Pancreas (tissue), 10 donors: ENCODE data around the gene EXOC7. TPM values are rescaled to one million over a fixed set of nuclear protein-coding genes. Genes with fewer than 3 reads are reported as not detected.

ENCODE experiments used
- ATAC-seq, 4 donors: fragments of 200-7000 bp; cut with Tn5 transposase; one replicate each; pipeline versions ENCODE4 v1.8.0 to v1.9.1; 2020; ENCODE audit warnings: mild to moderate bottlenecking in 4 of 4, moderate library complexity in 4 of 4
- DNase-seq, 6 donors: peaks; one replicate each; pipeline ENCODE4 v3.0.0-alpha.2; 2020
- FAIRE-seq: peaks from 2 replicates; lab custom pipeline; 2012; peaks lifted over from hg19 to GRCh38; lab: Jason Lieb, UNC
- H3K27ac ChIP-seq, 4 donors: fragments of 200-600 bp; sonication (generic); 1 replicate in 3 of 4; 2 replicates in 1 of 4; pipeline versions ENCODE4 v1.5.0 to v1.8.0; 2020
- H3K27me3 ChIP-seq, 4 donors: fragments of 200-600 bp; one replicate each; pipeline ENCODE4 v1.8.0; 2021
- H3K36me3 ChIP-seq, 3 donors: fragments of 200-600 bp; sonication (generic) in 1 of 3; one replicate each; pipeline versions ENCODE4 v1.5.0 to v1.8.0; 2020 to 2021
- H3K4me1 ChIP-seq, 3 donors: fragments of 200-600 bp; one replicate each; pipeline ENCODE4 v1.8.0; 2021
- H3K4me3 ChIP-seq, 4 donors: fragments of 200-600 bp; sonication (generic) in 2 of 4; one replicate each; pipeline versions ENCODE4 v1.5.0 to v1.8.0; 2020 to 2021
- H3K9me3 ChIP-seq, 4 donors: fragments of 200-600 bp; one replicate each; pipeline ENCODE4 v1.8.0; 2021
- WGBS, 2 donors: extraction: QIAGEN DNeasy Blood & Tissue Kit; methylation state at CpG; one replicate each; pipeline ENCODE4 v1.1.7; 2013; 5-methylcytosine and 5-hydroxymethylcytosine counted together
- intact Hi-C, 3 donors: fragments of 100-400 bp; cut with DNase I; formaldehyde crosslinking; loops; one replicate each; pipeline versions ENCODE4 v1.11.1 to v1.14.2; 2022
- polyA plus RNA-seq, 2 donors: library from polyadenylated mRNA; stranded (reverse); fragments of 200-250 nt; gene quantifications; one replicate each; pipeline ENCODE4 v1.2.3, GENCODE V29; 2013
- total RNA-seq, 6 donors: library from RNA; stranded (reverse); fragmentation: NEBNext Ultra II Directional in 4 of 6; extraction: Animal tissue kit (Norgen Biotek cat#: 25700) in 4 of 6; gene quantifications; one replicate each; pipeline versions ENCODE4 v1.2.1 to v1.2.4, GENCODE V29; 2021 to 2023
- TF ChIP-seq, protein P1 (sequence below), 4 donors: fragments of 200-600 bp; sonication (generic) in 3 of 4; IDR thresholded peaks; one replicate each; pipeline versions ENCODE4 v1.5.0 to v1.8.0; 2021; ENCODE audit warnings: antibody characterized with exemption in 4 of 4
- donor health status: healthy with polysubstance abuse.
- donor health status: DM: no; HTN: no; CAD: no; lungs with moderate emphysema.
- donor health status: DM: no; HTN: no; CAD: no.
- donor health status: control.
- donor health status: control.
- donor health status: Bipolar disorder and iron deficiency.
- donor health status: DM: yes; HTN: yes; CAD: no.
- donor health status: DM: no; HTN: no; CAD: no.
- donor health status: DM: no; HTN: no; CAD: no.
- donor health status: DM: yes; HTN: yes; CAD: no.

The EXOC7 gene
- total and polyA plus RNA-seq, 8 donors: 38.4 to 103 (median 56.6) TPM

DNA sequence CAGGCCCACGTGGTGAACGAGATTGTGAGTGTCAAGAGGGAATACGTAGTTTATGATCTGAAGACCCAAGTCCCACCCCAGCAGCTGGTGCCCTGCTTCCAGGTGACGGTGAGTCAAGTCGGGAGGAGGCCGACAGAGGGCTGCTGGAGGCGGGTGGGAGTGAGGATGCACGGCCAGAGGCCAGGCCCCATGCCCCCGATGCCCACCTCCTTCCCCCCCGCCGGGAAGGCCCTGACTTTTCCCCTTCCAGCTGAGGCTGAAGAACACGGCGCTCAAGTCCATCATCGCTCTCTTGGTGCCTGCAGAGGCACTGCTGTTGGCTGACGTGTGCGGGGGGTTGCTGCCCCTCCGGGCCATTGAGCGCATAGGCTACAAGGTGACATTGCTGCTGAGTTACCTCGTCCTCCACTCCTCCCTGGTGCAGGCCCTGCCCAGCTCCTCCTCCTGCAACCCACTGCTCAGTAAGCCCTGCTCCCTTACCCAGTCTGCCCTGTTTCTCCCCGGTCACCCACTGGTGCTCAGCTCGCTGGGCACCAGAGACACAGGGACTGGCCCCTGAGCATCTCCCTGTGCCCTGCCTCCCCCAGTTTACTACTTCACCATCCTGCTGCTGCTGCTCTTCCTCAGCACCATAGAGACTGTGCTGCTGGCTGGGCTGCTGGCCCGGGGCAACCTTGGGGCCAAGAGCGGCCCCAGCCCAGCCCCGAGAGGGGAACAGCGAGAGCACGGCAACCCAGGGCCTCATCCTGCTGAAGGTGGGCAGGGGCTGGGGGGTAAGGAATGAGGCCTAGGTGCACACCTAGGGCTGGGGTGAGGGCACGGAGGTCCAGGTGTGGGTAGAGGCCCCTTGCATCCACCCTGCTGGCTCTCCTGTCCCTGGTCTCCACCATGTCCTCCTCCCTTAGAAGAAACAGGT is 22.0 kb downstream of the EXOC7 start:
- TF ChIP-seq, protein P1, sequence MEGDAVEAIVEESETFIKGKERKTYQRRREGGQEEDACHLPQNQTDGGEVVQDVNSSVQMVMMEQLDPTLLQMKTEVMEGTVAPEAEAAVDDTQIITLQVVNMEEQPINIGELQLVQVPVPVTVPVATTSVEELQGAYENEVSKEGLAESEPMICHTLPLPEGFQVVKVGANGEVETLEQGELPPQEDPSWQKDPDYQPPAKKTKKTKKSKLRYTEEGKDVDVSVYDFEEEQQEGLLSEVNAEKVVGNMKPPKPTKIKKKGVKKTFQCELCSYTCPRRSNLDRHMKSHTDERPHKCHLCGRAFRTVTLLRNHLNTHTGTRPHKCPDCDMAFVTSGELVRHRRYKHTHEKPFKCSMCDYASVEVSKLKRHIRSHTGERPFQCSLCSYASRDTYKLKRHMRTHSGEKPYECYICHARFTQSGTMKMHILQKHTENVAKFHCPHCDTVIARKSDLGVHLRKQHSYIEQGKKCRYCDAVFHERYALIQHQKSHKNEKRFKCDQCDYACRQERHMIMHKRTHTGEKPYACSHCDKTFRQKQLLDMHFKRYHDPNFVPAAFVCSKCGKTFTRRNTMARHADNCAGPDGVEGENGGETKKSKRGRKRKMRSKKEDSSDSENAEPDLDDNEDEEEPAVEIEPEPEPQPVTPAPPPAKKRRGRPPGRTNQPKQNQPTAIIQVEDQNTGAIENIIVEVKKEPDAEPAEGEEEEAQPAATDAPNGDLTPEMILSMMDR (IDR thresholded peaks at IDR 0.05): no peak
- DNase-seq (peak in 2 of 6 donors; percentile 51 to 62), FAIRE-seq (no peak)

DNA sequence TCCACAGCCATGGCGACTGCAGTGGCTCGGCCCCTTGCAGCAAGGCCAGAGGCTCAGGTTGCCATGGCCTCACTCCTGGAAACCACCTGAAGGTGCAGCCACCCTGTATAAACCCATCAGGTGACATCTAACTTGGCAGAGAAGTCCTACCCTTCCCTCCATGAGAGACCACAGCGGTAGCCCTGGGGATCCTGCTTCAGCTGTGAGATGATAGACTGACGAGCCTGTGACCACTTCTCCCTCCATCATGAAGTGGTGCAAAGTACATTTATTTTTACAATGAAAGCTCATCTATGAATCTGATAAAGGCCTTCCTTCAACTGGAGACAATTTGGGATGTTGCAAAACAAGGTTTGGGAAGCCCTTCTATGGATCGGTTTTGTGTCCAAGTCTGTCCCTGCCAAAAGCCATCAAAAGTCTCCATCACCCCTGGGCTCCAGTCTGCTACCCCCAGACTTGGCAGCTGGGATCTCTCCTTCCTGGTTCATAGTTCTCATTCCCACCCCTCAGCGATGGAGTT is 22.8 kb downstream of the EXOC7 start:
- 40 to 53% methylated on average over 6 of the region's 6 CpGs for WGBS, 2 donors
- no peak overlapping the region for H3K4me3 ChIP-seq
- H3K4me1 ChIP-seq: peaks cover 0 to 5% (median 0%) of the 10 kb centered on the region in 3 donors
- H3K36me3 ChIP-seq: peaks cover 0 to 28% (median 4%) of the 10 kb centered on the region in 3 donors
- no peaks in the 10 kb centered on the region for H3K9me3 ChIP-seq
- DNase-seq (no peak), FAIRE-seq (no peak), ATAC-seq (peak in 3 of 4 donors; percentile 2 to 28 (median 5))
- TF ChIP-seq, protein P1 (IDR thresholded peaks at IDR 0.05): no peak
- intact Hi-C loops: no loop called here
- peaks cover 0 to 14% (median 7%) of the 10 kb centered on the region in 4 donors for H3K27me3 ChIP-seq
- no peak overlapping the region for H3K27ac ChIP-seq

More for the DNA sequence above, 22.0 kb downstream of the EXOC7 start:
- ATAC-seq: no peak
- peaks cover 0 to 7% (median 4%) of the 10 kb centered on the region in 4 donors for H3K27me3 ChIP-seq
- peaks cover 0 to 36% (median 6%) of the 10 kb centered on the region in 3 donors for H3K36me3 ChIP-seq
- no peaks in the 10 kb centered on the region for H3K9me3 ChIP-seq
- H3K27ac ChIP-seq: no peak overlapping the region
- H3K4me1 ChIP-seq: peaks cover 0 to 5% (median 0%) of the 10 kb centered on the region in 3 donors
- no peak overlapping the region for H3K4me3 ChIP-seq
- WGBS, 2 donors: 77 to 84% methylated on average over 24 to 27 of the region's 27 CpGs
- intact Hi-C loops: no loop called here

GRCh38 chr17:76079956-76080767 is 23.4 kb downstream of the EXOC7 start:
- intact Hi-C loops: no loop called here
- H3K4me1 ChIP-seq: peaks cover 0 to 5% (median 0%) of the 10 kb centered on the region in 3 donors
- peak in 2 of 6 donors; percentile 56 to 68 for DNase-seq

GRCh38 chr17:76079535-76079955 is 24.0 kb downstream of the EXOC7 start:
- 38 to 50% methylated on average over 8 to 9 of the region's 9 CpGs for WGBS, 2 donors
- peaks cover 0 to 17% (median 0%) of the 10 kb centered on the region in 3 donors for H3K36me3 ChIP-seq
- H3K27me3 ChIP-seq: peaks cover 0 to 27% (median 9%) of the 10 kb centered on the region in 4 donors
- no peak overlapping the region for H3K4me3 ChIP-seq
- H3K27ac ChIP-seq: no peak overlapping the region
- peak in 1 of 4 donors; percentile 1 for ATAC-seq
- peak in 1 of 6 donors; percentile 65 for DNase-seq
- TF ChIP-seq, protein P1 (IDR thresholded peaks at IDR 0.05): no peak
- no peak for FAIRE-seq
- H3K9me3 ChIP-seq: no peaks in the 10 kb centered on the region
- H3K4me1 ChIP-seq: peaks cover 0 to 5% (median 0%) of the 10 kb centered on the region in 3 donors
- intact Hi-C loops: no loop called here

More at GRCh38 chr17:76079956-76080767, 23.4 kb downstream of the EXOC7 start:
- FAIRE-seq (no peak), ATAC-seq (peak in 2 of 4 donors; percentile 2 to 3)
- H3K9me3 ChIP-seq: no peaks in the 10 kb centered on the region
- no peak overlapping the region for H3K4me3 ChIP-seq
- TF ChIP-seq, protein P1 (IDR thresholded peaks at IDR 0.05): no peak
- H3K27ac ChIP-seq: no peak overlapping the region
- peaks cover 0 to 22% (median 1%) of the 10 kb centered on the region in 3 donors for H3K36me3 ChIP-seq
- H3K27me3 ChIP-seq: peaks cover 0 to 21% (median 9%) of the 10 kb centered on the region in 4 donors
- 11% methylated on average over 23 of the region's 23 CpGs for WGBS, 2 donors
